Esophagus squamous epithelium (tissue), 5 donors: Measurements from ENCODE around the gene NT5DC1. TPM values are rescaled to one million over a fixed set of nuclear protein-coding genes. Genes with fewer than 3 reads are reported as not detected.

Source experiments
- DNase-seq: peaks from one replicate; lab custom pipeline; 2025; lab: John Stamatoyannopoulos, UW
- H3K27ac ChIP-seq, 4 donors: fragments of 200-600 bp; sonication (generic); one replicate each; pipeline ENCODE4 v1.5.1; 2016 to 2019; ENCODE audit warnings: mild to moderate bottlenecking in 1 of 4
- H3K27me3 ChIP-seq, 4 donors: fragments of 200-600 bp; sonication (generic); 1 replicate in 3 of 4; 2 replicates in 1 of 4; pipeline versions ENCODE4 v1.5.1 to v1.6.0; 2017 to 2021; ENCODE audit warnings: antibody characterized with exemption in 1 of 4
- H3K36me3 ChIP-seq, 3 donors: fragments of 200-600 bp; sonication (generic); one replicate each; pipeline ENCODE4 v1.5.1; 2016 to 2019
- H3K4me1 ChIP-seq, 3 donors: fragments of 200-600 bp; sonication (generic); one replicate each; pipeline ENCODE4 v1.5.1; 2017 to 2019
- H3K4me3 ChIP-seq, 4 donors: fragments of 200-600 bp; sonication (generic); 1 replicate in 3 of 4; 2 replicates in 1 of 4; pipeline ENCODE4 v1.5.1; 2016 to 2019; ENCODE audit warnings: mild to moderate bottlenecking in 2 of 4, moderate library complexity in 1 of 4
- H3K9me3 ChIP-seq, 3 donors: fragments of 200-600 bp; sonication (generic); one replicate each; pipeline ENCODE4 v1.5.1; 2016 to 2019
- POLR2A ChIP-seq, 4 donors: fragments of 450-650 bp; IDR thresholded peaks; one replicate each; pipeline ENCODE4 v1.6.1; 2017; ENCODE audit warnings: antibody characterized with exemption in 4 of 4, mild to moderate bottlenecking in 4 of 4, moderate library complexity in 3 of 4
- WGBS, 2 donors: methylation state at CpG; one replicate each; pipeline ENCODE4 v1.1.5; 2018; 5-methylcytosine and 5-hydroxymethylcytosine counted together
- intact Hi-C: fragments of 100-400 bp; cut with DNase I; formaldehyde crosslinking; loops from one replicate; pipeline ENCODE4 v1.15.0; 2022
- total RNA-seq, 4 donors: library from RNA; depleted of rRNA; stranded (reverse); fragments of >200 nt; gene quantifications; one replicate each; pipeline ENCODE4 v1.1.0, GENCODE V29; 2016
- TF ChIP-seq, protein P1 (sequence below), 6 experiments: fragments of 450-650 bp in 4 of 6; fragments of 200-600 bp in 2 of 6; sonication (generic) in 2 of 6; IDR thresholded peaks; one replicate each; pipeline ENCODE4 v1.5.1; 2016 to 2019; ENCODE audit warnings: antibody characterized with exemption in 6 of 6, mild to moderate bottlenecking in 4 of 6, moderate library complexity in 4 of 6
- donor health status: DM: yes; HTN: yes; CAD: no.

The NT5DC1 gene
- total RNA-seq, 4 donors from 2014 or later: 6.3 to 11.7 (median 8.3) TPM

DNA sequence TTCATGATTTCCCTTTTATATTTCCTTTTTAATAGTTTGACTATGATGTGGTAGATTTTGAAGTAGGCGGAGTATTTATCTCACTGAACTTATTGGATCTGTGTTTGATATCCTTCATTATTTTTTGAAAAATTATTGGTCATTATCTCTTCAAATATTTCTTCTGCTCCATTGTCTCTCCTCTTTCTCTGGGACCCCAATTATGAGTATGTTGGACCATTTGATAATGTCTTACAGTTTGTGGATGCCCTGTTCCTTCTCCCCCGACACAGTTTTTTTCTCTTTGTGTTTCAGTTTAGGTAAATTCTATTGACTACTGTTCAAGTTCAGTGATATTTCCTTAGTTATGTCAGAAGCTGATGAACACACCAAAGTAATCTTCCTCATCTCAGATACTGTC lies 74.7 kb downstream of the NT5DC1 start:
- no peak for TF ChIP-seq POLR2A (IDR thresholded peaks at IDR 0.05)
- TF ChIP-seq, protein P1, sequence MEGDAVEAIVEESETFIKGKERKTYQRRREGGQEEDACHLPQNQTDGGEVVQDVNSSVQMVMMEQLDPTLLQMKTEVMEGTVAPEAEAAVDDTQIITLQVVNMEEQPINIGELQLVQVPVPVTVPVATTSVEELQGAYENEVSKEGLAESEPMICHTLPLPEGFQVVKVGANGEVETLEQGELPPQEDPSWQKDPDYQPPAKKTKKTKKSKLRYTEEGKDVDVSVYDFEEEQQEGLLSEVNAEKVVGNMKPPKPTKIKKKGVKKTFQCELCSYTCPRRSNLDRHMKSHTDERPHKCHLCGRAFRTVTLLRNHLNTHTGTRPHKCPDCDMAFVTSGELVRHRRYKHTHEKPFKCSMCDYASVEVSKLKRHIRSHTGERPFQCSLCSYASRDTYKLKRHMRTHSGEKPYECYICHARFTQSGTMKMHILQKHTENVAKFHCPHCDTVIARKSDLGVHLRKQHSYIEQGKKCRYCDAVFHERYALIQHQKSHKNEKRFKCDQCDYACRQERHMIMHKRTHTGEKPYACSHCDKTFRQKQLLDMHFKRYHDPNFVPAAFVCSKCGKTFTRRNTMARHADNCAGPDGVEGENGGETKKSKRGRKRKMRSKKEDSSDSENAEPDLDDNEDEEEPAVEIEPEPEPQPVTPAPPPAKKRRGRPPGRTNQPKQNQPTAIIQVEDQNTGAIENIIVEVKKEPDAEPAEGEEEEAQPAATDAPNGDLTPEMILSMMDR (IDR thresholded peaks at IDR 0.05): no peak
- Histone ChIP-seq H3K9me3 (peaks cover 0 to 4% (median 4%) of the 10 kb centered on the region in 3 donors), H3K4me3 (no peak overlapping the region), H3K27ac (no peak overlapping the region), H3K27me3 (no peaks in the 10 kb centered on the region), H3K4me1 (no peaks in the 10 kb centered on the region), H3K36me3 (peaks cover 0 to 17% (median 0%) of the 10 kb centered on the region in 3 donors)
- intact Hi-C loops: no loop called here
- no peak for DNase-seq
- 85 to 97% methylated on average over 2 of the region's 2 CpGs for WGBS, 2 donors

DNA sequence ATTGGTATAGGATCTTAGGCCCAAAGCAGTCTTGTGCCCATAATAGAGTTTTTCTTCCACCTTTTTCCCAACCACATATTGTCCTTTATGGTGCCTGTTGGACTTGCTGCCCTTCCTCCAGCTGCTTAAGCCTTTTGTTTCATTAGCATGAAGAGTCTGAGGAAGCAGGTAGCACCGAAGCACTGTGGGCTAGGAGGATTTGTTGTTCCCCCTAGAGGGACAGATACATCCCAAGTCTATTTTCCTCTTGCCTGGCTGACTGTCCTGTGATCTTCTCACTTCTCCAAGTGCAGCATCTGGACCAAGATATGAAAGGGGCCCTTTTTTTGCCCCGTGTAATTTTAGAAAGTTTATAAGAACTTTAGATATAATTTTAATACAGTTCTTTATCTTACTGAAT lies 75.9 kb downstream of the NT5DC1 start:
- Histone ChIP-seq H3K27ac (no peak overlapping the region), H3K9me3 (peaks cover 0 to 4% (median 4%) of the 10 kb centered on the region in 3 donors), H3K4me3 (no peak overlapping the region), H3K36me3 (peaks cover 0 to 17% (median 0%) of the 10 kb centered on the region in 3 donors), H3K4me1 (no peaks in the 10 kb centered on the region), H3K27me3 (no peaks in the 10 kb centered on the region)
- TF ChIP-seq POLR2A (IDR thresholded peaks at IDR 0.05): no peak
- TF ChIP-seq, protein P1 (IDR thresholded peaks at IDR 0.05): no peak
- intact Hi-C loops: no loop called here
- DNase-seq: no peak
- 74 to 79% methylated on average over 2 of the region's 2 CpGs for WGBS, 2 donors

DNA sequence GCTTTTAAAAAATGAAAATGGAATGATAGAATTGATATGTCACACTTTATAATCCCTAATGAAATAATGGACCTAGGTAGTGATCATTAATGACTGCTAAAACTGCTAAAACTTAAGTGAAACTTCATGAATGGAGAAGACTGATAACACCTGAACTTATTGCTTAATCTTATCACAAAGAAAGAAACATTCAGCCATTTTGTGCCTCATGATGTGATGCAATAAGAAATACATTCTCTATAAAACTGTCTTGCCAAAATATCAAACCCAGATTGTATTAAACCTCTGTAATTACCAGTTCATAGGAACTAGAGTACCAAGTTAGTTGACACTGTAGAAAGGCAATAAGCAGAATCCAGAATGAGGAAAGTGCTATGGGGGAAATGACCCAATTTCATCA lies 79.7 kb downstream of the NT5DC1 start:
- TF ChIP-seq, protein P1 (IDR thresholded peaks at IDR 0.05): no peak
- no peak for TF ChIP-seq POLR2A (IDR thresholded peaks at IDR 0.05)
- Histone ChIP-seq H3K4me3 (no peak overlapping the region), H3K9me3 (no peaks in the 10 kb centered on the region), H3K36me3 (peaks cover 0 to 4% (median 0%) of the 10 kb centered on the region in 3 donors), H3K27ac (no peak overlapping the region), H3K4me1 (no peaks in the 10 kb centered on the region), H3K27me3 (no peaks in the 10 kb centered on the region)
- DNase-seq: no peak
- intact Hi-C loops: no loop called here

DNA sequence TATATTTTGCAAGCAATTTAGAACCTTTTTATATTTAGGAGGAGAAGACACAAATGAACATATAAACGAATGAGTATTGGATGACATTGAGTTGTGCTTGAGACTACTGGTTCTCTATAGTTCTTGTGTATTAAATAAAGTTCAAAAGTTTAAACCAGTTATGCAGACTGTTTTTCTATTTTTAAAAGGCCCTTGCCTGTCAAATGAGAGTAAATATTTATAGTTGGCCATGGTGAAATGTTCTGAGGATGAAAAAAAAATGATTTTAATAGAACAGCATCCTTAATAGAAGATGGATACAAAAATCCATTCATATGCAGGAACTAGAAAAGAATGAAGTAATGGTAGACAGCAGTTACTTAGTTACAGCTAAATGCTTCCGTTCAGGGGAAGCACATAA lies 88.8 kb downstream of the NT5DC1 start:
- no peak for TF ChIP-seq POLR2A (IDR thresholded peaks at IDR 0.05)
- TF ChIP-seq, protein P1 (IDR thresholded peaks at IDR 0.05): no peak
- DNase-seq: no peak
- intact Hi-C loops: no loop called here
- 61 to 65% methylated on average over 2 of the region's 2 CpGs for WGBS, 2 donors
- Histone ChIP-seq H3K27ac (no peak overlapping the region), H3K4me1 (no peaks in the 10 kb centered on the region), H3K36me3 (no peaks in the 10 kb centered on the region), H3K27me3 (no peaks in the 10 kb centered on the region), H3K9me3 (no peaks in the 10 kb centered on the region), H3K4me3 (no peak overlapping the region)

DNA sequence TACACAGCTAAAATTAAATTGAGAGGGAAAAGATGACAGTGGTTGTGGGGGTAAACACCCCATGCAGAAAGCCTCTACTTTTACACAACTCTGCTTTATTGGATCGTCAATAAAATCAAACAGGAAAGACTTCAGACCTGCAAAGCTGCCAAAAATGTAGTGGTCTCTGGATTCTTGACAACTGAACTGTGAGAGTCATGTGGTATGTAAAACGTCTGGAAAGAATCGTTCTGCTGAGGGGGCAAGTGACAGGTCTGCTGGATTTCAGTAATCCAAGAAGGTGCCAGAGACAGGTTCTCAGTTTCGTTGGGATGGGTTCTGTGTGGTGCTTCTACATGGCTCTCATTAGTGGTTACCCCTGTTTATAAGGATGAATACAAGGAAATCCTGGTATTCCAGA lies 89.9 kb downstream of the NT5DC1 start:
- Histone ChIP-seq H3K4me3 (no peak overlapping the region), H3K4me1 (no peaks in the 10 kb centered on the region), H3K27me3 (no peaks in the 10 kb centered on the region), H3K36me3 (no peaks in the 10 kb centered on the region), H3K27ac (no peak overlapping the region), H3K9me3 (no peaks in the 10 kb centered on the region)
- intact Hi-C loops: no loop called here
- 55 to 80% methylated on average over 4 of the region's 4 CpGs for WGBS, 2 donors
- TF ChIP-seq, protein P1 (IDR thresholded peaks at IDR 0.05): no peak
- TF ChIP-seq POLR2A (IDR thresholded peaks at IDR 0.05): no peak
- DNase-seq: no peak
